LNCAP (cell line): ENCODE data around the gene EEF1G.

Experiments used
- TF ChIP-seq, protein P1 (sequence below): fragments of 450-650 bp; IDR thresholded peaks from 2 replicates; pipeline ENCODE4 v1.5.1; 2017; ENCODE audit warnings: mild to moderate bottlenecking

EEF1G gene

GRCh38 chr11:62591448-62592145 is 17.9 kb upstream of the EEF1G start, which contains the start of gene TUT1:
Gene TUT1 (minus strand): TSS chr11:62591523. CDS start chr11:62591485, 38 bp downstream.
- TF ChIP-seq, protein P1, sequence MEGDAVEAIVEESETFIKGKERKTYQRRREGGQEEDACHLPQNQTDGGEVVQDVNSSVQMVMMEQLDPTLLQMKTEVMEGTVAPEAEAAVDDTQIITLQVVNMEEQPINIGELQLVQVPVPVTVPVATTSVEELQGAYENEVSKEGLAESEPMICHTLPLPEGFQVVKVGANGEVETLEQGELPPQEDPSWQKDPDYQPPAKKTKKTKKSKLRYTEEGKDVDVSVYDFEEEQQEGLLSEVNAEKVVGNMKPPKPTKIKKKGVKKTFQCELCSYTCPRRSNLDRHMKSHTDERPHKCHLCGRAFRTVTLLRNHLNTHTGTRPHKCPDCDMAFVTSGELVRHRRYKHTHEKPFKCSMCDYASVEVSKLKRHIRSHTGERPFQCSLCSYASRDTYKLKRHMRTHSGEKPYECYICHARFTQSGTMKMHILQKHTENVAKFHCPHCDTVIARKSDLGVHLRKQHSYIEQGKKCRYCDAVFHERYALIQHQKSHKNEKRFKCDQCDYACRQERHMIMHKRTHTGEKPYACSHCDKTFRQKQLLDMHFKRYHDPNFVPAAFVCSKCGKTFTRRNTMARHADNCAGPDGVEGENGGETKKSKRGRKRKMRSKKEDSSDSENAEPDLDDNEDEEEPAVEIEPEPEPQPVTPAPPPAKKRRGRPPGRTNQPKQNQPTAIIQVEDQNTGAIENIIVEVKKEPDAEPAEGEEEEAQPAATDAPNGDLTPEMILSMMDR: no peak

- TF ChIP-seq, protein P1: peak; percentile 27; the same call in 1 of the 2 replicates
These were observed 15.4 kb upstream of the EEF1G start for GRCh38 chr11:62588966-62589637.

GRCh38 chr11:62580959-62581715 is 7.4 kb upstream of the EEF1G start:
- TF ChIP-seq, protein P1: no peak

DNA sequence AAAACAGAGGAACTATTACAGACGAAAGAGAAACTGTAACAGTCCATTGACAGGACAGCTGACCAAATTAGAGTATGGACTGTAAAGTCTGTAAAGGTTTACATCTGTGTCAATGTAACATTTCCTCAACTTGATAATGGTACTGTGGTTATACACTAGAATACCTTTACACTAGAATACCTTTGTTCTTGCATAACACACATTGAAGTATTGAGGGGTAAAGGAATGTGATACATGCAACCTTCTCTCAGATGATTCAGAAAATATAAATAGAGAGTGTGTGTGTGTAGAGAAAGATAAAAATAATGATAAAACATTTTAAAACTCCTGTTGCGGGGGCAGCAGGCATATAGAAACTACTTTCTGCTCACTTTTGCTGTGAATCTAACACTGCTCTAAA is 5.6 kb upstream of the EEF1G start:
- TF ChIP-seq, protein P1: no peak

DNA sequence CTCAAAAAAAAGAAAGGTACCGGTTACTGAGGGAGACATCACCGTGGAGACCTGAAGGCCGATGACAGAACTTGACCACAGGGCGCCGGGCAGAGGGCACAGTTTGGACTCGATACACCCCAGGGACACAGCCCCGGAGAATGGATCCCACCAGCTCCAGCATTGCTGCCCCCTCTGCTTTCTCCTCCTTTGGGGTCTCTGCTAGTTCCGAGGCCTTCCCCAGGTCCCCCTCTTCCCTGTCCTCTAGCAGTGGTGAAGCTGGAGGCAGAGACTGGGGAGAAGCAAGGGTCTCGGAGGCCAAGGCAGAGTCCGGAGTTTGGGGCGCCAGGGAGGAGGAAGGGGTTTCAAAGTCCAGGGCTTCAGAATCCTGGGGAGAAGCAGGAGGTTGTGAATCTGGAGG is 4.8 kb upstream of the EEF1G start:
- TF ChIP-seq, protein P1: no peak

DNA sequence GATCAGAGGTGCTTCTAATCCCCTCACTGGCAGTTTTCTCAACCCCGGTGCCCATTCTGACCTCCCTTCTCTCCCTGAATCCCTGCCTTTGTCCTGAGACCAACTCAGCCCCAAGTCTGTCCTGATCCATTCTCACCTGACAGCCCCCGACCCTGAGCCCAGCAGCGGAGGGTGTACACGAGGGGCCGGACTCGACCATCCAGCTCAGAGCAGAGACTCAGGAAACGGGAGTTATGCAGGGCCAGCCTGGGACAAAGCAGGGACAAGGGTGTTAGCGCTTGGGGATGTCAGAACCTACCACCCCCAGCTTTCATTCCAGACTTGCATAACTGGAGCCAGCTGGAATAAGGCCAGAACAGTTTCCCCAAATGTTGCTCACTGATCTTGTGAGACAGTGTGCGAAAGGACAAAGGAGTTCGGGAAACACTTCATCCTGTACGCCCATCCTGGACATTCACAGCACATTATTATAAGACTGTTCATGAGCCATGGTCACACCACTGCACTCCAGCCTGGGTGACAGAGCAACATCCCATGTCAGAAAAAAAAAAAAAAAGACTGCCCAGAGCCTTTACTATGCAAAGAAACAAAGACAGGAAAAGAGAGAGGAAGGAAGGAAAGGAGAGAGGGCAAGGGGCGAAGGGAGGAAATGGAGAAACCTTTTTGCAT is 3.5 kb upstream of the EEF1G start:
- TF ChIP-seq, protein P1: no peak

DNA sequence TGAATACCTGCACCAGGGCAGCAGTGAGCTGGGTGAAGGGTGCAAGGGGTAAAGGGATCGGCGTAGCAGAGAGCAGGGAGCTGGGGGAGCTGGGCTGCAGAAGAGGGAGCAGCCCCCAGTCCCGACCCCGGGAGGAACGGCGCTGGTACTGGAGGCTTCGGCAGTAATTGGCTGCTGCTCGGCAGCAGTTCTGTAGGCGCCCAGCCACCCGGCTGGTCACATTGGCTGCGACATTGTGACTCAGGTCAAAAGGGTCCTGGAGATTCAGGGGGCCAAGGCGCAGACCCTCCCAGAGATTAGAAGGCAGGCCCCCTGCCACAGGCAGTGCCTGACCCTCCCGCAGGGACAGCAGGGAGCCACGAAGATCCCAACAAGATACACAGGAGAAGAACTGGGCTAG is 2.1 kb upstream of the EEF1G start:
- TF ChIP-seq, protein P1: no peak
